NCI-H2171 (cell line): ENCODE data around the gene PTPRG.

Experiments
- DNase-seq: peaks from one replicate; lab custom pipeline; 2025; lab: John Stamatoyannopoulos, UW

Gene PTPRG

GRCh38 chr3:61932499-61932898 is 371.1 kb downstream of the PTPRG start:
- DNase-seq = no peak

GRCh38 chr3:61933798-61934504 is 372.6 kb downstream of the PTPRG start:
- no peak for DNase-seq

- no peak for DNase-seq
Measured at GRCh38 chr3:61934505-61934871, 373.1 kb downstream of the PTPRG start.

GRCh38 chr3:61935814-61936213 is 374.4 kb downstream of the PTPRG start:
- DNase-seq = no peak

- no peak for DNase-seq
Measured at GRCh38 chr3:61936344-61936937, 375.1 kb downstream of the PTPRG start.

- DNase-seq = no peak
Measured at GRCh38 chr3:61937477-61937876, 376.1 kb downstream of the PTPRG start.

GRCh38 chr3:61938878-61939549 is 377.6 kb downstream of the PTPRG start:
- DNase-seq = no peak

GRCh38 chr3:61940236-61940635 is 378.9 kb downstream of the PTPRG start:
- DNase-seq = no peak

GRCh38 chr3:61943975-61944374 is 382.6 kb downstream of the PTPRG start:
- no peak for DNase-seq

GRCh38 chr3:61944726-61945125 is 383.4 kb downstream of the PTPRG start:
- no peak for DNase-seq

GRCh38 chr3:61945657-61946056 is 384.3 kb downstream of the PTPRG start:
- no peak for DNase-seq

- DNase-seq = no peak
Measured at GRCh38 chr3:61946570-61947324, 385.4 kb downstream of the PTPRG start.

GRCh38 chr3:61947456-61947855 is 386.1 kb downstream of the PTPRG start:
- DNase-seq = no peak

- no peak for DNase-seq
Measured at GRCh38 chr3:61948699-61949305, 387.4 kb downstream of the PTPRG start.

GRCh38 chr3:61954097-61954540 is 392.7 kb downstream of the PTPRG start:
- DNase-seq = no peak

- DNase-seq = no peak
Measured at GRCh38 chr3:61955483-61955882, 394.1 kb downstream of the PTPRG start.

GRCh38 chr3:61956236-61956635 is 394.9 kb downstream of the PTPRG start:
- DNase-seq = no peak

GRCh38 chr3:61957259-61957658 is 395.9 kb downstream of the PTPRG start:
- DNase-seq = no peak

- DNase-seq = no peak
Measured at GRCh38 chr3:61960976-61961375, 399.6 kb downstream of the PTPRG start.

- DNase-seq = no peak
Measured at GRCh38 chr3:61961900-61962299, 400.5 kb downstream of the PTPRG start.

GRCh38 chr3:61964566-61964965 is 403.2 kb downstream of the PTPRG start:
- no peak for DNase-seq

GRCh38 chr3:61965770-61966131 is 404.4 kb downstream of the PTPRG start:
- no peak for DNase-seq
